Heart left ventricle (tissue), 16 donors: Measurements from ENCODE around the gene GRB7. TPM values are rescaled to one million over a fixed set of nuclear protein-coding genes. Genes with fewer than 3 reads are reported as not detected.
"Not testable (repeated sequence)": the region's sequence is repeated elsewhere in the genome, so short reads cannot be mapped to it uniquely, and the experiment has no call there.

Experiments used
- ATAC-seq, 4 donors: fragments of 200-7000 bp; cut with Tn5 transposase; one replicate each; pipeline ENCODE4 v1.9.1; 2020 to 2022; ENCODE audit warnings: moderate library complexity in 4 of 4, mild to moderate bottlenecking in 3 of 4, moderate number of reproducible peaks in 1 of 4
- DNase-seq, 5 donors: peaks; one replicate each; pipeline ENCODE4 v3.0.0-alpha.2; 2020
- H3K27ac ChIP-seq, 12 donors: fragments of 200-600 bp; sonication (generic) in 4 of 12; one replicate each; pipeline versions ENCODE4 v1.5.0 to v1.8.0; 2016 to 2022; ENCODE audit warnings: mild to moderate bottlenecking in 2 of 12
- H3K27me3 ChIP-seq, 9 donors: fragments of 200-600 bp; sonication (generic) in 2 of 9; one replicate each; pipeline versions ENCODE4 v1.5.1 to v1.8.0; 2016 to 2022; ENCODE audit warnings: mild to moderate bottlenecking in 3 of 9
- H3K36me3 ChIP-seq, 9 donors: fragments of 200-600 bp; sonication (generic) in 2 of 9; one replicate each; pipeline versions ENCODE4 v1.5.0 to v1.8.0; 2018 to 2022; ENCODE audit warnings: mild to moderate bottlenecking in 2 of 9
- H3K4me1 ChIP-seq, 12 donors: fragments of 200-600 bp; sonication (generic) in 4 of 12; one replicate each; pipeline versions ENCODE4 v1.5.0 to v1.8.0; 2016 to 2022; ENCODE audit warnings: mild to moderate bottlenecking in 3 of 12
- H3K4me3 ChIP-seq, 12 donors: fragments of 200-600 bp; sonication (generic) in 4 of 12; one replicate each; pipeline versions ENCODE4 v1.5.0 to v1.8.0; 2017 to 2022; ENCODE audit warnings: mild to moderate bottlenecking in 9 of 12, moderate library complexity in 4 of 12
- H3K9me3 ChIP-seq, 12 donors: fragments of 200-600 bp; sonication (generic) in 4 of 12; one replicate each; pipeline versions ENCODE4 v1.5.0 to v1.8.0; 2016 to 2022; ENCODE audit warnings: mild to moderate bottlenecking in 1 of 12
- CTCF ChIP-seq, 12 donors: fragments of 200-600 bp; sonication (generic) in 4 of 12; IDR thresholded peaks; one replicate each; pipeline versions ENCODE4 v1.5.0 to v1.8.0; 2018 to 2022; ENCODE audit warnings: antibody characterized with exemption in 12 of 12, mild to moderate bottlenecking in 5 of 12
- POLR2A ChIP-seq, 2 donors: fragments of 450-650 bp; IDR thresholded peaks; one replicate each; pipeline ENCODE4 v1.6.1; 2017; ENCODE audit warnings: antibody characterized with exemption in 2 of 2, mild to moderate bottlenecking in 2 of 2, moderate library complexity in 2 of 2
- WGBS, 4 donors: extraction: QIAGEN DNeasy Blood & Tissue Kit in 2 of 4; methylation state at CpG; one replicate each; pipeline versions ENCODE4 v1.1.5 to v1.1.7; 2013 to 2018; 5-methylcytosine and 5-hydroxymethylcytosine counted together
- intact Hi-C, 10 donors: fragments of 100-400 bp; cut with DNase I; formaldehyde crosslinking; loops; one replicate each; pipeline versions ENCODE4 v1.11.1 to v1.14.2; 2022
- polyA plus RNA-seq, 2 donors: library from polyadenylated mRNA; stranded (reverse); fragments of 200-250 nt; gene quantifications; one replicate each; pipeline ENCODE4 v1.2.3, GENCODE V29; 2013
- total RNA-seq, 9 donors: library from RNA; depleted of rRNA in 2 of 9; stranded (reverse); fragments of >200 nt in 2 of 9; fragmentation: NEBNext Ultra II Directional in 3 of 9; extraction: Animal tissue kit (Norgen Biotek cat#: 25700) in 3 of 9; gene quantifications; one replicate each; pipeline versions ENCODE4 v1.1.0 to v1.2.4, GENCODE V29; 2016 to 2023
- donor health status: ischemic (EF 13 %, LVEDD 7.1; RV severe dilation, severe dysfunction).
- donor health status: healthy with polysubstance abuse.
- donor health status: DM: no; HTN: yes; CAD: no.
- donor health status: DM: no; HTN: no; CAD: no.
- donor health status: ischemic (EF 25% LVEDD 6.9; RV normal size, moderate dysfunction).
- donor health status: ischemic (EF 25% LVEDD 5.7; RV mildly dilated, moderate dysfunction).
- donor health status: healthy.
- donor health status: DM: yes; HTN: yes; CAD: no.
- donor health status: ischemic (EF 35%, LVEDD 5.7; RV mildly dilated, moderate dysfunction).
- donor health status: nonischemic (EF 11% LVEDD 7.7; RV severe dilation, severe dysfunction).
- donor health status: DM: yes; HTN: yes; CAD: no.
- donor health status: PGD.
- donor health status: ischemic (EF 29% LVEDD 5.4; RV normal size, mild dysfunction).
- donor health status: nonischemic (EF 23%, LVEDD 6.1; RV moderate dilation, normal function).

Gene GRB7
- total and polyA plus RNA-seq, 11 donors: 0.48 to 8.2 (median 1.3) TPM

- Histone ChIP-seq H3K9me3 (no peaks in the 10 kb centered on the region), H3K4me1 (peaks cover 0 to 22% (median 6%) of the 10 kb centered on the region in 12 donors), H3K36me3 (no peaks in the 10 kb centered on the region), H3K27ac (no peak overlapping the region), H3K27me3 (peaks cover 0 to 27% (median 9%) of the 10 kb centered on the region in 9 donors), H3K4me3 (no peak overlapping the region)
- intact Hi-C loops: no loop called here
- TF ChIP-seq POLR2A (IDR thresholded peaks at IDR 0.05) (no peak), CTCF (IDR thresholded peaks at IDR 0.05) (no peak)
- ATAC-seq: no peak
- no peak for DNase-seq
- 91 to 95% (median 93%) methylated on average over 20 to 23 of the region's 23 CpGs for WGBS, 4 donors
These were observed 7.8 kb downstream of the GRB7 start for GRCh38 chr17:39745335-39746144.

DNA sequence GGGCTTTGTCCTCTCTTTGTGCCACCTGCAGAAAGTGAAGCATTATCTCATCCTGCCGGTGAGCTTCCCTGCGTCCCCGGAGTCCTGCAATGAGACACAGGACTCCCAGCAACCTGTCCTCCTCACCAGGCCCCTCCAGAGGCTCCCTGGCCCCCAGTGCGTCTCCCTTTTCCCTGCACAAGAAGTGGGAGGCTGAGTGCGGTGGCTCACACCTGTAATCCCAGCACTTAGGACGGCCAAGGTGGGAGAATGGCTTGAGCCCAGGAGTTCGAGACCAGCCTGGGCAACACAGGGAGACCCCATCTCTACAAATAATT lies 8.4 kb downstream of the GRB7 start:
- Histone ChIP-seq H3K4me1 (peaks cover 0 to 22% (median 8%) of the 10 kb centered on the region in 12 donors), H3K36me3 (no peaks in the 10 kb centered on the region), H3K27me3 (peaks cover 0 to 21% (median 5%) of the 10 kb centered on the region in 9 donors), H3K4me3 (no peak overlapping the region), H3K9me3 (no peaks in the 10 kb centered on the region), H3K27ac (no peak overlapping the region)
- 81 to 95% (median 92%) methylated on average over 6 to 7 of the region's 7 CpGs for WGBS, 4 donors
- TF ChIP-seq POLR2A (IDR thresholded peaks at IDR 0.05) (no peak), CTCF (IDR thresholded peaks at IDR 0.05) (no peak)
- intact Hi-C loops: no loop called here
- DNase-seq (no peak), ATAC-seq (no peak)

GRCh38 chr17:39747745-39748144 lies 10.0 kb downstream of the GRB7 start:
- Histone ChIP-seq H3K36me3 (no peaks in the 10 kb centered on the region), H3K27me3 (peaks cover 0 to 10% (median 0%) of the 10 kb centered on the region in 9 donors), H3K4me1 (peaks cover 0 to 23% (median 8%) of the 10 kb centered on the region in 12 donors), H3K4me3 (no peak overlapping the region), H3K9me3 (no peaks in the 10 kb centered on the region), H3K27ac (no peak overlapping the region)
- no peak for TF ChIP-seq POLR2A (IDR thresholded peaks at IDR 0.05)
- intact Hi-C loops: no loop called here
- ATAC-seq (no peak), DNase-seq (no peak)
- 88 to 96% (median 92%) methylated on average over 4 of the region's 4 CpGs for WGBS, 4 donors

DNA sequence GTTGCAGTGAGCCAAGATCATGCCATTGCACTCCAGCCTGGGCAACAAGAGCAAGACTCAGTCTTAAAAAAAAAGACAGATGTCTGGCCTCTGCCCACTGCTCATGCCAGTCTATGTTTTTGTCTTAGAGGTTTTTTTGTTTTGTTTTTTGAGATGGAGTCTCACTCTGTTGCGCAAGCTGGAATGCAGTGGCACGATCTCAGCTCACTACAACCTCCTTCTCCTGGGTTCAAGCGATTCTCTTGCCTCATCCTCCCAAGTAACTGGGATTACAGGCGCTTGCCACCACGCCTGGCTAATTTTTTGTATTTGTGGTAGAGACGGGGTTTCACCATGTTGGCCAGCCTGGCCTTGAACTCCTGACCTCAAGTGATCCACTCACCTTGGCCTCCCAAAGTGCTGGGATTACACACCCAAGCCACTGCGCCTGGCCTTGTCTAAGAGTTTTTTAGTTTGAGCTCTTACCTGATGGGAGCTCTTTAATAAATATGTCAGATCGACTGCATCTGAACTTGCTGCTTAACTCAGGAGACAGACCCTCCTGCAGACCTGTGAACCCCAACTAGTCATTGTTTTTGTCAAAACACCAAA lies 10.8 kb downstream of the GRB7 start:
- 91 to 95% (median 93%) methylated on average over 8 of the region's 8 CpGs for WGBS, 4 donors

More for the DNA sequence above, 10.8 kb downstream of the GRB7 start:
- H3K27me3 ChIP-seq, H3K9me3 ChIP-seq, DNase-seq, H3K4me3 ChIP-seq, H3K36me3 ChIP-seq, ATAC-seq, H3K27ac ChIP-seq, intact Hi-C loops: not testable (repeated sequence)
- H3K4me1 ChIP-seq: peaks cover 0 to 31% (median 10%) of the 10 kb centered on the region in 12 donors
